ENCODE measurements around the gene NAV2.

The NAV2 gene

DNA sequence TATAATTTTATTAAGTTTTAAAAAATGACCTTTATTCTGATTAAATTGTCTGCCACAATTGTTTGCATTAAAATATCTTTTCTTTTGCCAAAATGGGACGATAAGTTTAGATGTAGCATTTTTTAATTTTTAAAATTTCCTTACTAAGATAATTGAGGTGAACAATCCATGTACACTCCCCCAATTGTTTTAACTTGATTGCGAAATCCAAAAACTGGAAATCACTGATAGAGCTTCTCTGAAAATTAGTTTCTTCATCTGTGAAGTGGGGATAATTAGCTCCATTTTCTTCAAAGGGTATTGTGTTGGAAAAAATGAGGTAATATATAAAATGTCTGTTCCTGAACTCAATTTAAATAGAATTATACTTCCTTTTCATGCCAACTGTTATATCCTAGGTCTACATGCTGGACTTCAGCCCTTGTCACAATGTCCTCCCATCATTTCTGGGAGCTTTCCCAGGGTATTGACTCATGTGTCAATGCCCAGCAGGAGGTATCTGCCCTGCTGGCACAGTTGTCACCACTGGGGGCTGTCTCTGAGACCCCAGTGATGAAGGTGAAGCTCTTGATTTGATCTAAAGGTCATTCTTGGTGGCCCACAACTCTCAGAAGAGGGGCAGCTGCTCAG lies 28.7 kb upstream of the NAV2 start:
- H2AFZ ChIP-seq (ENCODE audit: low read depth, low read length), result no peak overlapping the region
- no peaks in the 10 kb centered on the region for H3K36me3 ChIP-seq (ENCODE audit: insufficient read depth, low read length)
- H3K4me2 ChIP-seq (ENCODE audit: insufficient read depth, low read length), result no peak overlapping the region
- H3K4me1 ChIP-seq (ENCODE audit: insufficient read depth, low read length), result no peaks in the 10 kb centered on the region
- no peaks in the 10 kb centered on the region for H3K27me3 ChIP-seq (ENCODE audit: insufficient read depth, low read length, poor library complexity)
- no peak for DNase-seq
- no peaks in the 10 kb centered on the region; the same call in 1 of the 2 replicates for H4K20me1 ChIP-seq (ENCODE audit: insufficient read depth, low read length)
- H3K79me2 ChIP-seq (ENCODE audit: insufficient read depth, low read length), result no peaks in the 10 kb centered on the region
- no peak overlapping the region for H3K27ac ChIP-seq (ENCODE audit: low read length)
- no peak overlapping the region for H3K4me3 ChIP-seq (ENCODE audit: low read depth in 1 of 2, low read length in 2 of 2)
- TF ChIP-seq EZH2 (IDR thresholded peaks at IDR 0.05; ENCODE audit: borderline replicate concordance, low read depth, low read length, severe bottlenecking), result no peak
- TF ChIP-seq, protein P1, sequence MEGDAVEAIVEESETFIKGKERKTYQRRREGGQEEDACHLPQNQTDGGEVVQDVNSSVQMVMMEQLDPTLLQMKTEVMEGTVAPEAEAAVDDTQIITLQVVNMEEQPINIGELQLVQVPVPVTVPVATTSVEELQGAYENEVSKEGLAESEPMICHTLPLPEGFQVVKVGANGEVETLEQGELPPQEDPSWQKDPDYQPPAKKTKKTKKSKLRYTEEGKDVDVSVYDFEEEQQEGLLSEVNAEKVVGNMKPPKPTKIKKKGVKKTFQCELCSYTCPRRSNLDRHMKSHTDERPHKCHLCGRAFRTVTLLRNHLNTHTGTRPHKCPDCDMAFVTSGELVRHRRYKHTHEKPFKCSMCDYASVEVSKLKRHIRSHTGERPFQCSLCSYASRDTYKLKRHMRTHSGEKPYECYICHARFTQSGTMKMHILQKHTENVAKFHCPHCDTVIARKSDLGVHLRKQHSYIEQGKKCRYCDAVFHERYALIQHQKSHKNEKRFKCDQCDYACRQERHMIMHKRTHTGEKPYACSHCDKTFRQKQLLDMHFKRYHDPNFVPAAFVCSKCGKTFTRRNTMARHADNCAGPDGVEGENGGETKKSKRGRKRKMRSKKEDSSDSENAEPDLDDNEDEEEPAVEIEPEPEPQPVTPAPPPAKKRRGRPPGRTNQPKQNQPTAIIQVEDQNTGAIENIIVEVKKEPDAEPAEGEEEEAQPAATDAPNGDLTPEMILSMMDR (IDR thresholded peaks at IDR 0.05; ENCODE audit: borderline replicate concordance, extremely low read depth, low read length, poor library complexity, severe bottlenecking), result no peak
- no peak for ATAC-seq (ENCODE audit: insufficient read depth, low read depth)
- H3K9me3 ChIP-seq (ENCODE audit: insufficient read depth, low read length, severe bottlenecking), result no peaks in the 10 kb centered on the region
- no peak overlapping the region for H3K9ac ChIP-seq (ENCODE audit: low read depth, low read length)

DNA sequence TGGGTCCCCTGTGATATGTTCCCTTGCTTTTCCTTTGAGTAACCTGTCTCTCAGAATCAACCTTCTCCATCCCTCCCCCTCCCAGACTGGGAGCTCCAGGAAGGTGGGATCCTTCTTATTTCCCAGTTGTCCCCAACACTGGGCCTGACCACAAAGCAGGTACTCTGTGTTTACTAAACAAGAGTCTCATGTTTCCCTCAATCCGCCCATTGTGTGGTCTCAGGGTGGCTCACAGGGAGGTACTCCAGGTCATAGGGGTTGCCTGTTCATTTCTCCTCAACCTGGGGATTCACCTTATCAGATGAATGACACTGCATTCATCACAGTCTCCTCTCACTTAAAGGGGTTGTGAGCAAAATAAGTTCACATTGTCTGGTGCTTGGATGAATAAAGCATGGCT lies 26.4 kb upstream of the NAV2 start:
- no peak overlapping the region for H3K9ac ChIP-seq (ENCODE audit: low read depth, low read length)
- H3K79me2 ChIP-seq (ENCODE audit: insufficient read depth, low read length), result no peaks in the 10 kb centered on the region
- H4K20me1 ChIP-seq (ENCODE audit: insufficient read depth, low read length), result no peaks in the 10 kb centered on the region; the same call in 1 of the 2 replicates
- ATAC-seq (ENCODE audit: insufficient read depth, low read depth) (no peak), DNase-seq (no peak)
- no peak overlapping the region for H3K4me3 ChIP-seq (ENCODE audit: low read depth in 1 of 2, low read length in 2 of 2)
- no peak overlapping the region for H3K27ac ChIP-seq (ENCODE audit: low read length)
- H3K27me3 ChIP-seq (ENCODE audit: insufficient read depth, low read length, poor library complexity), result no peaks in the 10 kb centered on the region
- TF ChIP-seq, protein P1 (IDR thresholded peaks at IDR 0.05; ENCODE audit: borderline replicate concordance, extremely low read depth, low read length, poor library complexity, severe bottlenecking), result no peak
- TF ChIP-seq EZH2 (IDR thresholded peaks at IDR 0.05; ENCODE audit: borderline replicate concordance, low read depth, low read length, severe bottlenecking), result no peak
- no peak overlapping the region for H2AFZ ChIP-seq (ENCODE audit: low read depth, low read length)
- H3K4me1 ChIP-seq (ENCODE audit: insufficient read depth, low read length), result no peaks in the 10 kb centered on the region
- no peaks in the 10 kb centered on the region for H3K9me3 ChIP-seq (ENCODE audit: insufficient read depth, low read length, severe bottlenecking)
- no peak overlapping the region for H3K4me2 ChIP-seq (ENCODE audit: insufficient read depth, low read length)
- no peaks in the 10 kb centered on the region for H3K36me3 ChIP-seq (ENCODE audit: insufficient read depth, low read length)

DNA sequence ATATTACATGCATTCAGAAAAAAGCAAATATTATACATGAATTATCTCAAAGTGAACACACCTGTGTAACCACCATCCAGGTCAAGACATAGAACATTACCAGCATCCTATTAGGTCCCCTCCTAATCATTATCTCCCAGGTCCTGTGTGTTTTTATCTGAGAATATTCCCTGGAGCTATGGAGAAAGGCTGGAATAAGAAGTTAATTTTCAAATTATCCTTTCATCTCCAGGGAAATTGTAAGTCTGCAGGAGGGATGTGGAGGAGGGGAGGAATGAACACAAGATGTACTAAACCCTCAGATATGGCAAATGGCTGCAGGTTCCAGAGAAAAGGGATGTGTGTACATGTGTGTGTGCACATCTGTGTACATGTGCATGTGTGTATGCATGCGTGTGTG lies 25.2 kb upstream of the NAV2 start:
- no peak for ATAC-seq (ENCODE audit: insufficient read depth, low read depth)
- H3K79me2 ChIP-seq (ENCODE audit: insufficient read depth, low read length), result no peaks in the 10 kb centered on the region
- H3K27me3 ChIP-seq (ENCODE audit: insufficient read depth, low read length, poor library complexity), result no peaks in the 10 kb centered on the region
- no peak overlapping the region for H2AFZ ChIP-seq (ENCODE audit: low read depth, low read length)
- H3K27ac ChIP-seq (ENCODE audit: low read length), result no peak overlapping the region
- H3K9ac ChIP-seq (ENCODE audit: low read depth, low read length), result no peak overlapping the region
- H3K4me2 ChIP-seq (ENCODE audit: insufficient read depth, low read length), result no peak overlapping the region
- H3K9me3 ChIP-seq (ENCODE audit: insufficient read depth, low read length, severe bottlenecking), result no peaks in the 10 kb centered on the region
- H3K4me1 ChIP-seq (ENCODE audit: insufficient read depth, low read length), result no peaks in the 10 kb centered on the region
- no peak for DNase-seq
- no peak for TF ChIP-seq EZH2 (IDR thresholded peaks at IDR 0.05; ENCODE audit: borderline replicate concordance, low read depth, low read length, severe bottlenecking)
- TF ChIP-seq, protein P1 (IDR thresholded peaks at IDR 0.05; ENCODE audit: borderline replicate concordance, extremely low read depth, low read length, poor library complexity, severe bottlenecking), result no peak
- no peaks in the 10 kb centered on the region for H4K20me1 ChIP-seq (ENCODE audit: insufficient read depth, low read length)
- H3K4me3 ChIP-seq (ENCODE audit: low read depth in 1 of 2, low read length in 2 of 2), result no peak overlapping the region
- no peaks in the 10 kb centered on the region for H3K36me3 ChIP-seq (ENCODE audit: insufficient read depth, low read length)

Measured in DND-41 (cell line).